DND-41 (cell line): ENCODE results near the gene TRPT1.
A peak's percentile ranks its signal among the peaks of the same experiment; 100 is the strongest.

Source experiments
- ATAC-seq: fragments of 200-7000 bp; cut with Tn5 transposase; 3 replicates; pipeline ENCODE4 v1.9.1; 2021; ENCODE audit warnings: low read depth; ENCODE audit not compliant: insufficient read depth
- DNase-seq: peaks from one replicate; pipeline ENCODE4 v3.0.0-alpha.2; 2020
- H2AFZ ChIP-seq: 2 replicates; pipeline ENCODE4 v1.6.0; 2012; ENCODE audit warnings: low read depth, low read length
- H3K27ac ChIP-seq: 2 replicates; pipeline ENCODE4 v1.5.1; 2012; ENCODE audit warnings: low read length, inconsistent platforms
- H3K27me3 ChIP-seq: fragments of 200-600 bp; sonication (generic); 2 replicates; pipeline ENCODE4 v1.6.0; 2012; ENCODE audit warnings: low read length, mild to moderate bottlenecking, inconsistent platforms; ENCODE audit not compliant: insufficient read depth, poor library complexity
- H3K36me3 ChIP-seq: 2 replicates; pipeline ENCODE4 v1.5.1; 2012; ENCODE audit warnings: low read length, inconsistent platforms; ENCODE audit not compliant: insufficient read depth
- H3K4me1 ChIP-seq: 2 replicates; pipeline ENCODE4 v1.5.1; 2012; ENCODE audit warnings: mild to moderate bottlenecking, low read length; ENCODE audit not compliant: insufficient read depth
- H3K4me2 ChIP-seq: 2 replicates; pipeline ENCODE4 v1.6.0; 2012; ENCODE audit warnings: mild to moderate bottlenecking, moderate library complexity, low read length, inconsistent platforms; ENCODE audit not compliant: insufficient read depth
- H3K4me3 ChIP-seq, 2 experiments: fragments of 200-600 bp in 1 of 2; shearing (Covaris generic) in 1 of 2; 2 replicates each; pipeline ENCODE4 v1.5.1; 2012 to 2016; ENCODE audit warnings: inconsistent platforms in 2 of 2, low read length in 2 of 2, mild to moderate bottlenecking in 2 of 2, low read depth in 1 of 2, moderate library complexity in 1 of 2
- H3K79me2 ChIP-seq: 2 replicates; pipeline ENCODE4 v1.6.0; 2012; ENCODE audit warnings: low read length, inconsistent platforms; ENCODE audit not compliant: insufficient read depth
- H3K9ac ChIP-seq: 2 replicates; pipeline ENCODE4 v1.6.0; 2012; ENCODE audit warnings: low read depth, mild to moderate bottlenecking, inconsistent platforms, low read length, moderate library complexity
- H3K9me3 ChIP-seq: 2 replicates; pipeline ENCODE4 v1.5.1; 2012; ENCODE audit warnings: low read length, moderate library complexity, mild to moderate bottlenecking, inconsistent platforms; ENCODE audit not compliant: insufficient read depth, severe bottlenecking
- H4K20me1 ChIP-seq: 2 replicates; pipeline ENCODE4 v1.6.0; 2012; ENCODE audit warnings: low read length; ENCODE audit not compliant: insufficient read depth
- EZH2 ChIP-seq: IDR thresholded peaks from 3 replicates; pipeline ENCODE4 v1.6.1; 2012; ENCODE audit warnings: borderline replicate concordance, low read depth, mild to moderate bottlenecking, moderate library complexity, low read length, inconsistent platforms; ENCODE audit not compliant: severe bottlenecking
- TF ChIP-seq, protein P1 (sequence below): IDR thresholded peaks from 2 replicates; pipeline ENCODE4 v1.5.1; 2012; ENCODE audit warnings: borderline replicate concordance, low read length, moderate library complexity, mild to moderate bottlenecking; ENCODE audit not compliant: poor library complexity, severe bottlenecking; ENCODE audit errors: extremely low read depth

TRPT1 gene

DNA sequence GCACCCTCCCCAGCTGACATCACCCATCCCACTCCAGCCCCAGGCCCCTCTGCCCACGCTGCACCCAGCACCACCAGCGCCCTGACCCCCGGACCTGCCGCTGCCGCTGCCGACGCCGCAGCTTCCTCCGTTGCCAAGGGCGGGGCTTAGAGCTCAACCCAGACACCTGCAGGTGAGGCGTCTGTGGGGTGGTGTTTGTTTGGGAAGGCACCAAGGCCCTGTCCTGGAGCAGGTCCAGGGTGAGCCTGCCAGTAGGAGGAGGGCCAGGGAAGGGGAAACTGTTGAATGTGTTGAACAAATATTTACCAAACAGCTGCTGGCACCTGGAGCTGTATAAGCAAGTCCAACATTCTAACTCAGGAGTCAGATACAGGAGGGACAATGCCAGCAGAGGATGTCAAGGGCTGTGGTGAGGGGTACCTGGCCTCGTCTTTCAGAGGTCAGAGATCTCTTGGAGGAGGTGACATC is 11.5 kb upstream of the TRPT1 start:
- Histone ChIP-seq H3K79me2 (peaks cover 28% of the 10 kb centered on the region), H3K27me3 (no peaks in the 10 kb centered on the region), H3K9me3 (no peaks in the 10 kb centered on the region), H3K27ac (no peak overlapping the region), H3K4me2 (no peak overlapping the region), H3K9ac (no peak overlapping the region), H2AFZ (no peak overlapping the region), H3K36me3 (peaks cover 41% of the 10 kb centered on the region), H4K20me1 (peaks cover 19% of the 10 kb centered on the region), H3K4me3 (no peak overlapping the region), H3K4me1 (peaks cover 51% of the 10 kb centered on the region)
- ATAC-seq (no peak), DNase-seq (no peak)
- TF ChIP-seq, protein P1, sequence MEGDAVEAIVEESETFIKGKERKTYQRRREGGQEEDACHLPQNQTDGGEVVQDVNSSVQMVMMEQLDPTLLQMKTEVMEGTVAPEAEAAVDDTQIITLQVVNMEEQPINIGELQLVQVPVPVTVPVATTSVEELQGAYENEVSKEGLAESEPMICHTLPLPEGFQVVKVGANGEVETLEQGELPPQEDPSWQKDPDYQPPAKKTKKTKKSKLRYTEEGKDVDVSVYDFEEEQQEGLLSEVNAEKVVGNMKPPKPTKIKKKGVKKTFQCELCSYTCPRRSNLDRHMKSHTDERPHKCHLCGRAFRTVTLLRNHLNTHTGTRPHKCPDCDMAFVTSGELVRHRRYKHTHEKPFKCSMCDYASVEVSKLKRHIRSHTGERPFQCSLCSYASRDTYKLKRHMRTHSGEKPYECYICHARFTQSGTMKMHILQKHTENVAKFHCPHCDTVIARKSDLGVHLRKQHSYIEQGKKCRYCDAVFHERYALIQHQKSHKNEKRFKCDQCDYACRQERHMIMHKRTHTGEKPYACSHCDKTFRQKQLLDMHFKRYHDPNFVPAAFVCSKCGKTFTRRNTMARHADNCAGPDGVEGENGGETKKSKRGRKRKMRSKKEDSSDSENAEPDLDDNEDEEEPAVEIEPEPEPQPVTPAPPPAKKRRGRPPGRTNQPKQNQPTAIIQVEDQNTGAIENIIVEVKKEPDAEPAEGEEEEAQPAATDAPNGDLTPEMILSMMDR, result no peak
- TF ChIP-seq EZH2, result no peak

GRCh38 chr11:64235437-64236161 is 9.6 kb upstream of the TRPT1 start:
- H3K4me1 ChIP-seq, result peaks cover 61% of the 10 kb centered on the region
- peaks cover 37% of the 10 kb centered on the region for H3K36me3 ChIP-seq
- peak overlapping the region; percentile 57 to 88; a peak in 3 of 4 replicates for H3K4me3 ChIP-seq
- ATAC-seq, result no peak
- TF ChIP-seq, protein P1, result no peak
- no peak for TF ChIP-seq EZH2
- H3K9ac ChIP-seq, result peak overlapping the region; percentile 71
- H3K79me2 ChIP-seq, result peaks cover 18% of the 10 kb centered on the region
- H4K20me1 ChIP-seq, result peaks cover 13% of the 10 kb centered on the region
- no peaks in the 10 kb centered on the region for H3K9me3 ChIP-seq
- H3K27ac ChIP-seq, result peak overlapping the region; percentile 74
- DNase-seq, result no peak
- H3K4me2 ChIP-seq, result peak overlapping the region; percentile 99
- H2AFZ ChIP-seq, result no peak overlapping the region
- H3K27me3 ChIP-seq, result no peaks in the 10 kb centered on the region

- DNase-seq, result peak; percentile 67
- Histone ChIP-seq H3K4me3 (peak overlapping the region; percentile 57 to 88; a peak in 3 of 4 replicates), H3K9ac (peak overlapping the region; percentile 71), H4K20me1 (peaks cover 13% of the 10 kb centered on the region), H3K27ac (peak overlapping the region; percentile 74), H3K36me3 (peaks cover 35% of the 10 kb centered on the region), H3K79me2 (peaks cover 18% of the 10 kb centered on the region), H3K27me3 (no peaks in the 10 kb centered on the region), H3K4me2 (peak overlapping the region; percentile 99), H3K9me3 (no peaks in the 10 kb centered on the region), H2AFZ (peak overlapping the region; percentile 65), H3K4me1 (peaks cover 59% of the 10 kb centered on the region)
- peak; percentile 60 for ATAC-seq
- no peak for TF ChIP-seq EZH2
- TF ChIP-seq, protein P1, result peak; percentile 28
Measured at GRCh38 chr11:64234647-64235379, 8.8 kb upstream of the TRPT1 start.
